K562 (cell line): ENCODE results near the gene NACA2. TPM values are rescaled to one million over a fixed set of nuclear protein-coding genes. Genes with fewer than 3 reads are reported as not detected.
A peak's percentile ranks its signal among the peaks of the same experiment; 100 is the strongest.

Experiments used
- ATAC-seq: fragments of 200-7000 bp; cut with Tn5 transposase; 3 replicates; pipeline ENCODE4 v1.9.1; 2020; ENCODE audit warnings: moderate library complexity
- BruUV-seq: library from RNA; stranded (reverse); fragments of 400-500 nt; replicated peaks from 2 replicates; lab custom pipeline; 2021; lab: Mats Ljungman, UMichigan
- CTCF ChIA-PET: fragments of 300-600 bp; formaldehyde crosslinking; extraction: SDS; loops from one replicate; lab custom pipeline; 2021; ENCODE audit warnings: low intra/inter-chr PET ratio; lab: Yijun Ruan, JAX
- POLR2A ChIA-PET: fragments of 300-600, 350-650 bp; sonication (Branson Sonifier 250); formaldehyde crosslinking; extraction: SDS; loops from one replicate; lab custom pipeline; 2021; ENCODE audit warnings: antibody characterized with exemption, inconsistent platforms; lab: Yijun Ruan, JAX
- DNase-seq, 4 experiments: peaks; one replicate each; pipeline versions ENCODE4 v3.0.0 to v3.0.0-alpha.2; 2011 to 2018; ENCODE audit warnings: low spot score in 3 of 4, mixed read lengths in 3 of 4; ENCODE audit errors: extremely low read depth in 1 of 4
- FAIRE-seq: peaks from 2 replicates; lab custom pipeline; 2011; peaks lifted over from hg19 to GRCh38; lab: Jason Lieb, UNC
- H2AFZ ChIP-seq: 2 replicates; pipeline ENCODE4 v1.6.0; 2011; ENCODE audit warnings: low read depth, low read length, control low read depth, inconsistent platforms
- H3K27ac ChIP-seq: fragments of 200-600 bp; 3 replicates; pipeline ENCODE4 v1.8.0; 2011; ENCODE audit warnings: low read depth, mild to moderate bottlenecking, control low read depth, inconsistent platforms, low read length, moderate library complexity, mixed read lengths; ENCODE audit errors: extremely low read depth
- H3K27me3 ChIP-seq, 2 experiments: fragments of 300-600 bp in 1 of 2; 2 replicates in 1 of 2; 3 replicates in 1 of 2; pipeline versions ENCODE4 v1.6.0 to v1.8.0; 2011; ENCODE audit warnings: inconsistent platforms in 2 of 2, low read length in 2 of 2, mild to moderate bottlenecking in 1 of 2, mixed read lengths in 1 of 2, moderate library complexity in 1 of 2; ENCODE audit not compliant: control insufficient read depth in 2 of 2, insufficient read depth in 2 of 2
- H3K36me3 ChIP-seq: fragments of 300-600 bp; 3 replicates; pipeline ENCODE4 v1.8.0; 2011; ENCODE audit warnings: mild to moderate bottlenecking, low read length, inconsistent platforms; ENCODE audit not compliant: control insufficient read depth, insufficient read depth
- H3K4me1 ChIP-seq, 2 experiments: fragments of 200-600 bp in 1 of 2; replicated peaks in 1 of 2; 2 replicates in 1 of 2; 3 replicates in 1 of 2; pipeline versions ENCODE4 v1.5.1 to v1.8.0; 2011; ENCODE audit warnings: inconsistent platforms in 2 of 2, low read length in 2 of 2, mild to moderate bottlenecking in 1 of 2, mixed read lengths in 1 of 2, moderate library complexity in 1 of 2; ENCODE audit not compliant: control insufficient read depth in 2 of 2, insufficient read depth in 2 of 2
- H3K4me2 ChIP-seq: 2 replicates; pipeline ENCODE4 v1.6.1; 2011; ENCODE audit warnings: low read length, control low read depth, inconsistent platforms, mixed read lengths; ENCODE audit not compliant: insufficient read depth
- H3K4me3 ChIP-seq: fragments of 200-600 bp; sonication (generic), shearing (Covaris generic); 2 replicates; pipeline ENCODE4 v1.5.1; 2016; ENCODE audit warnings: control low read depth, inconsistent platforms
- H3K79me2 ChIP-seq: fragments of 200-600 bp; 3 replicates; pipeline ENCODE4 v1.8.0; 2011; ENCODE audit warnings: low read length, inconsistent platforms; ENCODE audit not compliant: control insufficient read depth, insufficient read depth
- H3K9ac ChIP-seq, 2 experiments: 2 replicates each; pipeline versions ENCODE4 v1.6.0 to v1.6.1; 2011; ENCODE audit warnings: low read depth in 2 of 2, low read length in 2 of 2, control low read depth in 1 of 2, inconsistent platforms in 1 of 2, mild to moderate bottlenecking in 1 of 2, mixed read lengths in 1 of 2; ENCODE audit not compliant: insufficient read depth in 1 of 2
- H3K9me1 ChIP-seq: one replicate; pipeline ENCODE4 v1.6.0; 2011; ENCODE audit warnings: inconsistent platforms, mild to moderate bottlenecking, low read length, moderate library complexity; ENCODE audit not compliant: control insufficient read depth, insufficient read depth
- H3K9me3 ChIP-seq: replicated peaks from 2 replicates; pipeline ENCODE4 v1.5.1; 2011; ENCODE audit warnings: low read depth, low read length, inconsistent platforms; ENCODE audit not compliant: control insufficient read depth, insufficient read depth
- H4K20me1 ChIP-seq: replicated peaks from 2 replicates; pipeline ENCODE4 v1.6.1; 2011; ENCODE audit warnings: low read length, inconsistent platforms, mixed read lengths; ENCODE audit not compliant: control insufficient read depth, insufficient read depth
- BCLAF1 ChIP-seq, 2 experiments: fragments of 450-650 bp in 1 of 2; IDR thresholded peaks; 2 replicates each; pipeline ENCODE4 v1.6.1; 2011 to 2017; ENCODE audit warnings: low read depth in 2 of 2, antibody characterized with exemption in 1 of 2, borderline replicate concordance in 1 of 2, low read length in 1 of 2, mild to moderate bottlenecking in 1 of 2, mixed read lengths in 1 of 2; ENCODE audit not compliant: control insufficient read depth in 1 of 2
- CHD4 ChIP-seq: fragments of 200-600 bp; sonication (generic); IDR thresholded peaks from 3 replicates; pipeline ENCODE4 v1.6.1; 2012; ENCODE audit warnings: low read depth, mild to moderate bottlenecking, mixed read lengths, low read length, inconsistent platforms; ENCODE audit not compliant: insufficient read depth, insufficient replicate concordance, poor library complexity, severe bottlenecking
- DEAF1 ChIP-seq: fragments of 450-650 bp; formaldehyde crosslinking; IDR thresholded peaks from 2 replicates; pipeline ENCODE4 v1.4.0; 2020; ENCODE audit warnings: mild to moderate bottlenecking, moderate library complexity
- PHB ChIP-seq: fragments of 250-450 bp; sonication (Bioruptor Pico); IDR thresholded peaks from 2 replicates; pipeline ENCODE4 v1.5.0; 2021
- RBFOX2 ChIP-seq: fragments of 200-400 bp; formaldehyde crosslinking; IDR thresholded peaks from 2 replicates; pipeline ENCODE4 v1.6.1; 2017; ENCODE audit warnings: low read depth, mild to moderate bottlenecking, low read length, moderate library complexity
- USF1 ChIP-seq: sonication (generic); formaldehyde crosslinking; IDR thresholded peaks from 2 replicates; pipeline ENCODE4 v1.9.0; 2022; ENCODE audit warnings: mild to moderate bottlenecking, missing genetic modification reagents
- ZKSCAN3 ChIP-seq: fragments of 250-450 bp; sonication (Bioruptor Pico); IDR thresholded peaks from 2 replicates; pipeline ENCODE4 v1.4.0; 2020
- ZNF232 ChIP-seq: sonication (generic); formaldehyde crosslinking; IDR thresholded peaks from 2 replicates; pipeline ENCODE4 v1.8.0; 2022; ENCODE audit warnings: mild to moderate bottlenecking, missing genetic modification reagents
- in situ Hi-C: fragments of 300-500 bp; cut with MboI; formaldehyde crosslinking; loops from 4 replicates; pipeline ENCODE4 v1.15.0; 2018; ENCODE audit warnings: inconsistent platforms, mixed read lengths
- intact Hi-C: fragments of 100-400 bp; cut with micrococcal nuclease; formaldehyde crosslinking; loops from 2 replicates; pipeline ENCODE4 v1.14.2; 2022
- polyA plus RNA-seq, 8 experiments: library from polyadenylated mRNA; depleted of rRNA in 4 of 8; stranded (reverse) in 5 of 8; unstranded in 3 of 8; fragments of >200 nt; fragmentation: Nextera tagmentation in 2 of 8; fragmentation: Illumina TruSeq in 1 of 8; extraction: Ambion mirVana in 2 of 8; extraction: Trizol in 1 of 8; gene quantifications; 2 replicates each; pipeline versions ENCODE4 v1.2.1 to v1.2.3, GENCODE V29; 2011 to 2014; ENCODE audit warnings: inconsistent platforms in 1 of 8, missing spikeins in 1 of 8
- total RNA-seq, 7 experiments: library from RNA; depleted of rRNA in 6 of 7; stranded (reverse); fragments of >200 nt in 6 of 7; fragmentation: Illumina TruSeq in 2 of 7; extraction: Trizol in 2 of 7; gene quantifications; 2 replicates each; pipeline versions ENCODE4 v1.2.1 to v1.2.3, GENCODE V29; 2011 to 2021; ENCODE audit warnings: low replicate concordance in 1 of 7
- TF ChIP-seq, protein P1 (sequence below): fragments of 450-650 bp; IDR thresholded peaks from one replicate; pipeline ENCODE4 v1.6.1; 2018; ENCODE audit warnings: mild to moderate bottlenecking, moderate library complexity; ENCODE audit not compliant: partially characterized antibody
- TF ChIP-seq, protein P2 (sequence below), 3 experiments: fragments of 200-800 bp in 1 of 3; fragments of 250-450 bp in 1 of 3; fragments of 450-650 bp in 1 of 3; sonication (Bioruptor Pico) in 1 of 3; sonication (Bioruptor generic) in 1 of 3; formaldehyde crosslinking in 1 of 3; IDR thresholded peaks; 2 replicates each; pipeline versions ENCODE4 v1.6.1 to v1.8.0; 2016 to 2022; ENCODE audit warnings: mild to moderate bottlenecking in 2 of 3, missing genetic modification characterization in 2 of 3, missing compliant biosample characterization in 1 of 3, moderate library complexity in 1 of 3

The NACA2 gene
- total and polyA plus RNA-seq, 9 of the 15 experiments (the other 6 are each of a cell fraction or from before 2014, with no cell fraction given), result 0.13 to 0.29 (median 0.23) TPM; not detected in 4

GRCh38 chr17:61605692-61606091 is 14.7 kb upstream of the NACA2 start:
- H3K9ac ChIP-seq, result no peak overlapping the region
- H2AFZ ChIP-seq, result no peak overlapping the region
- H3K9me1 ChIP-seq, result no peaks in the 10 kb centered on the region
- no peaks in the 10 kb centered on the region for H4K20me1 ChIP-seq
- no peaks in the 10 kb centered on the region for H3K79me2 ChIP-seq
- H3K27ac ChIP-seq, result no peak overlapping the region
- BruUV-seq, result no TSS peak
- H3K4me1 ChIP-seq, result no peaks in the 10 kb centered on the region
- ATAC-seq (no peak), FAIRE-seq (no peak), DNase-seq (no peak)
- in situ Hi-C loops, result no loop called here
- no peak overlapping the region for H3K4me3 ChIP-seq
- intact Hi-C loops, result no loop called here
- no peaks in the 10 kb centered on the region for H3K9me3 ChIP-seq
- POLR2A ChIA-PET, result no interaction called here
- H3K27me3 ChIP-seq, result no peaks in the 10 kb centered on the region; a peak in 2 of 5 replicates
- CTCF ChIA-PET, result no interaction called here
- H3K4me2 ChIP-seq, result no peak overlapping the region
- H3K36me3 ChIP-seq, result no peaks in the 10 kb centered on the region
- TF ChIP-seq ZKSCAN3, result no peak
- TF ChIP-seq PHB (CRISPR knock-in tag), result no peak
- no peak for TF ChIP-seq ZNF232 (CRISPR knock-in tag)
- TF ChIP-seq, protein P1, sequence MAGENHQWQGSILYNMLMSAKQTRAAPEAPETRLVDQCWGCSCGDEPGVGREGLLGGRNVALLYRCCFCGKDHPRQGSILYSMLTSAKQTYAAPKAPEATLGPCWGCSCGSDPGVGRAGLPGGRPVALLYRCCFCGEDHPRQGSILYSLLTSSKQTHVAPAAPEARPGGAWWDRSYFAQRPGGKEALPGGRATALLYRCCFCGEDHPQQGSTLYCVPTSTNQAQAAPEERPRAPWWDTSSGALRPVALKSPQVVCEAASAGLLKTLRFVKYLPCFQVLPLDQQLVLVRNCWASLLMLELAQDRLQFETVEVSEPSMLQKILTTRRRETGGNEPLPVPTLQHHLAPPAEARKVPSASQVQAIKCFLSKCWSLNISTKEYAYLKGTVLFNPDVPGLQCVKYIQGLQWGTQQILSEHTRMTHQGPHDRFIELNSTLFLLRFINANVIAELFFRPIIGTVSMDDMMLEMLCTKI, result no peak
- no peak for TF ChIP-seq RBFOX2
- TF ChIP-seq CHD4, result no peak
- TF ChIP-seq DEAF1, result no peak
- peak in 1 of 2 experiments; percentile 40; a peak in 1 of 4 replicates for TF ChIP-seq BCLAF1 (IDR thresholded peaks at IDR 0.05; ENCODE audit: borderline replicate concordance in 1 of 2, control insufficient read depth in 1 of 2, low read depth in 2 of 2, low read length in 1 of 2)
- no peak for TF ChIP-seq USF1 (CRISPR knock-in tag)
- TF ChIP-seq, protein P2, sequence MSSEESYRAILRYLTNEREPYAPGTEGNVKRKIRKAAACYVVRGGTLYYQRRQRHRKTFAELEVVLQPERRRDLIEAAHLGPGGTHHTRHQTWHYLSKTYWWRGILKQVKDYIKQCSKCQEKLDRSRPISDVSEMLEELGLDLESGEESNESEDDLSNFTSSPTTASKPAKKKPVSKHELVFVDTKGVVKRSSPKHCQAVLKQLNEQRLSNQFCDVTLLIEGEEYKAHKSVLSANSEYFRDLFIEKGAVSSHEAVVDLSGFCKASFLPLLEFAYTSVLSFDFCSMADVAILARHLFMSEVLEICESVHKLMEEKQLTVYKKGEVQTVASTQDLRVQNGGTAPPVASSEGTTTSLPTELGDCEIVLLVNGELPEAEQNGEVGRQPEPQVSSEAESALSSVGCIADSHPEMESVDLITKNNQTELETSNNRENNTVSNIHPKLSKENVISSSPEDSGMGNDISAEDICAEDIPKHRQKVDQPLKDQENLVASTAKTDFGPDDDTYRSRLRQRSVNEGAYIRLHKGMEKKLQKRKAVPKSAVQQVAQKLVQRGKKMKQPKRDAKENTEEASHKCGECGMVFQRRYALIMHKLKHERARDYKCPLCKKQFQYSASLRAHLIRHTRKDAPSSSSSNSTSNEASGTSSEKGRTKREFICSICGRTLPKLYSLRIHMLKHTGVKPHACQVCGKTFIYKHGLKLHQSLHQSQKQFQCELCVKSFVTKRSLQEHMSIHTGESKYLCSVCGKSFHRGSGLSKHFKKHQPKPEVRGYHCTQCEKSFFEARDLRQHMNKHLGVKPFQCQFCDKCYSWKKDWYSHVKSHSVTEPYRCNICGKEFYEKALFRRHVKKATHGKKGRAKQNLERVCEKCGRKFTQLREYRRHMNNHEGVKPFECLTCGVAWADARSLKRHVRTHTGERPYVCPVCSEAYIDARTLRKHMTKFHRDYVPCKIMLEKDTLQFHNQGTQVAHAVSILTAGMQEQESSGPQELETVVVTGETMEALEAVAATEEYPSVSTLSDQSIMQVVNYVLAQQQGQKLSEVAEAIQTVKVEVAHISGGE (CRISPR knock-in tag; IDR thresholded peaks at IDR 0.05), result peak in 1 of 3 experiments; percentile 94; a peak in 2 of 6 replicates
